Small intestine (tissue), 7 donors: Measurements from ENCODE around the gene CD19. TPM values are rescaled to one million over a fixed set of nuclear protein-coding genes. Genes with fewer than 3 reads are reported as not detected.

Experiments
- DNase-seq, 2 donors: peaks; one replicate each; pipeline versions ENCODE4 v3.0.0 to v3.0.0-alpha.2; 2013
- FAIRE-seq: peaks from 2 replicates; lab custom pipeline; 2012; peaks lifted over from hg19 to GRCh38; lab: Jason Lieb, UNC
- H3K27ac ChIP-seq, 3 donors: one replicate each; pipeline ENCODE4 v1.5.1; 2013; ENCODE audit warnings: low read length in 2 of 3, mild to moderate bottlenecking in 2 of 3, control low read depth in 1 of 3, inconsistent platforms in 1 of 3, low read depth in 1 of 3, moderate library complexity in 1 of 3
- H3K27me3 ChIP-seq, 3 donors: one replicate each; pipeline ENCODE4 v1.6.1; 2013; ENCODE audit warnings: low read length in 3 of 3, inconsistent platforms in 1 of 3; ENCODE audit not compliant: control insufficient read depth in 3 of 3, insufficient read depth in 3 of 3
- H3K36me3 ChIP-seq, 3 donors: one replicate each; pipeline ENCODE4 v1.6.1; 2013; ENCODE audit warnings: low read length in 3 of 3, inconsistent platforms in 1 of 3, low read depth in 1 of 3, mild to moderate bottlenecking in 1 of 3, moderate library complexity in 1 of 3; ENCODE audit not compliant: control insufficient read depth in 3 of 3, insufficient read depth in 2 of 3
- H3K4me1 ChIP-seq, 3 donors: one replicate each; pipeline ENCODE4 v1.6.1; 2013; ENCODE audit warnings: low read length in 2 of 3, inconsistent platforms in 1 of 3, low read depth in 1 of 3, mild to moderate bottlenecking in 1 of 3, moderate library complexity in 1 of 3; ENCODE audit not compliant: control insufficient read depth in 3 of 3, insufficient read depth in 2 of 3
- H3K4me3 ChIP-seq, 3 donors: one replicate each; pipeline ENCODE4 v1.5.1; 2013; ENCODE audit warnings: low read length in 3 of 3, control low read depth in 1 of 3, inconsistent platforms in 1 of 3, low read depth in 1 of 3, mild to moderate bottlenecking in 1 of 3, moderate library complexity in 1 of 3
- H3K9me3 ChIP-seq, 2 donors: one replicate each; pipeline ENCODE4 v1.6.1; 2013; ENCODE audit warnings: low read depth in 1 of 2, low read length in 1 of 2; ENCODE audit not compliant: control insufficient read depth in 2 of 2, insufficient read depth in 1 of 2
- WGBS, 3 donors: extraction: QIAGEN DNeasy Blood & Tissue Kit; methylation state at CpG; one replicate each; pipeline ENCODE4 v1.1.7; 2013; 5-methylcytosine and 5-hydroxymethylcytosine counted together
- polyA plus RNA-seq, 4 donors: library from polyadenylated mRNA; stranded (reverse) in 3 of 4; unstranded in 1 of 4; fragments of 200-250 nt in 3 of 4; fragments of 120-200 nt in 1 of 4; gene quantifications; one replicate each; pipeline versions ENCODE4 v1.2.1 to v1.2.3, GENCODE V29; 2013
- donor health status: healthy with polysubstance abuse.
- donor health status: control.
- donor health status: control.
- donor health status: Bipolar disorder and iron deficiency.
- donor health status: healthy.

Gene CD19
- polyA plus RNA-seq, 4 donors = 0.81 to 2.4 (median 1.1) TPM; not detected in 1

DNA sequence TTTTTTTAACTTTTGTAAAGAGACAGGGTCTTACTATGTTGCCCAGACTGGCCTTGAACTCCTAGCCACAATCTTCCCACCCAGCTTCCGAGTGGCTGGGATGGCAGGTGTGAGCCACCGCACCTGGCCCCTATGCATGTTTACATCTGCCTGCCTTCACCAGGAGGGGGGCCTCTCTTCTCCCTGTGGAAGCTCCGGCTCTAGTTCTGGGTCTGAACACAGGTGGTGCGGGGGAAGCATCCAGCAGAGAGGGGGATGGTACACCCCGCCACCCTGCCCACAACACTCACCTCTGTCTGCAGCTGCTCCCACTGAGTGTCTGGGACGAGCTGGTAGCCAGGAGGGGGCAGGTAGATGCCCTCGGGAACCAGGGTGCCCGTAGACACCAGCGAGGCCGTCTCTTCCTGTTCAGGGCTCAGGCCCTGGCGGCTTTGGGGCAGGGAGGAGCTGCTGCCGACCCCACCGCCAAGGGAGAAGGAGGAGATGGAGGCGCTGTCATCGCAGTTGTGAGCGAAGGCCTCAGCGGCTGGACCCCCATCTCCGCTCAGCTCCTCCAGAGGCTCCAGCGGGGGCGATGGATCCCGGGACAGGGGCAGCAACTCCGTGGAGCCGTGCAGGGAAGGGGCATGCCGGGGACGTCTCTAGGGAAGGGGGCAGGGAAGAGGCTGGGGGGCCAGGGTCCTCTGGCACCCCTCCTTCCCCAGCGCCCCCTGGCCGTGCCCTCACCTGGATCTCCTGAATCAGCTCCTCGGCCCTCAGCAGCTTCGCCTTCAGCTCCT lies 17.6 kb upstream of the CD19 start:
- H3K27me3 ChIP-seq = no peaks in the 10 kb centered on the region
- no peaks in the 10 kb centered on the region for H3K9me3 ChIP-seq
- no peak overlapping the region for H3K4me3 ChIP-seq
- FAIRE-seq (no peak), DNase-seq (no peak)
- no peak overlapping the region for H3K27ac ChIP-seq
- H3K36me3 ChIP-seq = peaks cover 0 to 91% (median 16%) of the 10 kb centered on the region in 3 donors
- H3K4me1 ChIP-seq = peaks cover 0 to 12% (median 0%) of the 10 kb centered on the region in 3 donors
- WGBS, 3 donors = 81 to 91% (median 89%) methylated on average over 22 to 29 of the region's 29 CpGs

DNA sequence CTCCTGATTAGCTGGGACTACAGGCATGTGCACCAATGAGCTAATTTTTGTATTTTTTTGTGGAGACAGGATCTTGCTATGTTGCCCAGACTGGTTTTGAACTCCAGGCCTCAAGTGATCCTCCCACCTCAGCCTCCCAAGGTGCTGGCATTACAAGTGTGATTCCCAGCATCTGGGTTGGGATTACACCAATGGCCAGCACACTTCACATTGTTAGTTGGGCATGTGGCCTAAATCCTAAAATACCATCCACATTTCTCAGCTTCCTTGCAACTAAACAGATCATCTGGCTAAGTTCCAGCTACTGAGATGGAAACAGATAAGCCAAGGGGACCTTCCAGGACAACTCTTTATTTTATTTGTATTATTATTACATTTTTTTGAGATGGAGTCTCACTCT lies 16.6 kb upstream of the CD19 start:
- Histone ChIP-seq H3K27me3 (no peaks in the 10 kb centered on the region), H3K4me1 (peaks cover 0 to 8% (median 0%) of the 10 kb centered on the region in 3 donors), H3K4me3 (no peak overlapping the region), H3K9me3 (no peaks in the 10 kb centered on the region), H3K27ac (no peak overlapping the region), H3K36me3 (peaks cover 2 to 91% (median 19%) of the 10 kb centered on the region in 3 donors)
- FAIRE-seq (no peak), DNase-seq (no peak)

DNA sequence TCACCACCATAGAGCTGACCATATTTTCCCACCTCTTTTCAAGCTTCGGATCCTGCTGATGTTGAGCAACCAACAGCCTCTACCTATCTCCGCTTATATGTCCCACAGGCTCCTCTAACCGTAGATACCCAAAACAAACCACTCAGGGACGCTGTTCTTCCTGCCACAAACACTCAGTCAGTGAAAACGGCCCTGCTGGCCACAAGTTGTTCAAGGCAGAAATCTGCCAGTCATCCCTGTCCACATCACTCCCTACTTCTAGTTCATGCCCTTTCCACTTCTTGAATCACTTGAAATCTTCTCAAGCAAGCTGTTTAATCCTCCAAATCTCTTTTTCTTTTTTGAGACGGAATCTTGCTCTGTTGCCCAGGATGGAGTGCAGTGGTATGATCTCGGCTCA lies 14.7 kb upstream of the CD19 start:
- Histone ChIP-seq H3K4me3 (no peak overlapping the region), H3K27me3 (no peaks in the 10 kb centered on the region), H3K4me1 (no peaks in the 10 kb centered on the region), H3K27ac (no peak overlapping the region), H3K36me3 (peaks cover 2 to 87% (median 19%) of the 10 kb centered on the region in 3 donors), H3K9me3 (no peaks in the 10 kb centered on the region)
- no peak for FAIRE-seq
- no peak for DNase-seq
- 90 to 92% (median 90%) methylated on average over 7 of the region's 7 CpGs for WGBS, 3 donors

DNA sequence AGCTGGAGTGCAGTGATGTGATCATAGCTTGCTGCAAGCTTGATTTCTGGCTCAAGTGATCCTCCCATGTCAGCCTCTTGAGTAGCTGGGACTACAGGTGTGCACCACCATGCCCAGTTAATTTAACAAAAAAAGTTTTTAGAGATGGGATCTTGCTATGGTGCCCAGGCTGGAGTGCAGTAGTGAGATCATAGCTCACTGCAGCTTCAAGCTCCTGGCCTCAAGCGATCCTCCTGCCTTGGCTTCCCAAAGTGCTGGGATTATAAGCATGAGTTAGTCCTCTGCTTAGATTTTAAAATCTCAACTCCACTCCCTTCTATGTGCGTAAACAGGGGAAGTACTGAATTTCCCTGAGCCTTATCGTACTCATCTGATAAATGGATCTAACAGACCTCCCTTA lies 13.1 kb upstream of the CD19 start:
- DNase-seq (no peak), FAIRE-seq (no peak)
- no peak overlapping the region for H3K27ac ChIP-seq
- WGBS, 3 donors = 96 to 99% (median 97%) methylated on average over 3 of the region's 3 CpGs
- H3K4me3 ChIP-seq = no peak overlapping the region
- H3K36me3 ChIP-seq = peaks cover 2 to 80% (median 14%) of the 10 kb centered on the region in 3 donors
- peaks cover 0 to 8% (median 0%) of the 10 kb centered on the region in 3 donors for H3K4me1 ChIP-seq
- no peaks in the 10 kb centered on the region for H3K27me3 ChIP-seq
- no peaks in the 10 kb centered on the region for H3K9me3 ChIP-seq

DNA sequence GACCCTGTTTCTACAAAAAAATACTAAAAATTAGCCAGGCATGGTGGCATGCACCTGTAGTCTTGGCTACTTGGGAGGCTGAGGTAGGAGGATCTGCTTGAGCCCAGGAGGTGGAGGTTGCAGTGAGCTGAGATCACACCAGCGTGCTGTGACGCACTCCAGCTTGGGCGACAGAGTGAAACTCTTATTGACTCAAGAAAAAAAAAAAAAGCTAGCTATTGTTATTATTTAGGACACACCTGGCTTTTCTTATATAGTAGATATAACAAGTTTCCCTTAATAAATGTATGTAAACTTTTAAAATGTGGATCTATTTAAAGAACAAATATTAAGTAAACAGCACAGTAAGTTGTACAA lies 8.6 kb upstream of the CD19 start:
- H3K36me3 ChIP-seq = peaks cover 2 to 36% (median 5%) of the 10 kb centered on the region in 3 donors
- H3K27me3 ChIP-seq = no peaks in the 10 kb centered on the region
- peak overlapping the region in 1 of 3 donors; percentile 6 for H3K4me3 ChIP-seq
- FAIRE-seq (no peak), DNase-seq (peak; percentile 31)
- peak overlapping the region; percentile 79 to 99 (median 98) for H3K27ac ChIP-seq
- H3K4me1 ChIP-seq = peaks cover 0 to 16% (median 4%) of the 10 kb centered on the region in 3 donors
- WGBS, 3 donors = 44 to 67% (median 48%) methylated on average over 3 of the region's 3 CpGs
- no peaks in the 10 kb centered on the region for H3K9me3 ChIP-seq

DNA sequence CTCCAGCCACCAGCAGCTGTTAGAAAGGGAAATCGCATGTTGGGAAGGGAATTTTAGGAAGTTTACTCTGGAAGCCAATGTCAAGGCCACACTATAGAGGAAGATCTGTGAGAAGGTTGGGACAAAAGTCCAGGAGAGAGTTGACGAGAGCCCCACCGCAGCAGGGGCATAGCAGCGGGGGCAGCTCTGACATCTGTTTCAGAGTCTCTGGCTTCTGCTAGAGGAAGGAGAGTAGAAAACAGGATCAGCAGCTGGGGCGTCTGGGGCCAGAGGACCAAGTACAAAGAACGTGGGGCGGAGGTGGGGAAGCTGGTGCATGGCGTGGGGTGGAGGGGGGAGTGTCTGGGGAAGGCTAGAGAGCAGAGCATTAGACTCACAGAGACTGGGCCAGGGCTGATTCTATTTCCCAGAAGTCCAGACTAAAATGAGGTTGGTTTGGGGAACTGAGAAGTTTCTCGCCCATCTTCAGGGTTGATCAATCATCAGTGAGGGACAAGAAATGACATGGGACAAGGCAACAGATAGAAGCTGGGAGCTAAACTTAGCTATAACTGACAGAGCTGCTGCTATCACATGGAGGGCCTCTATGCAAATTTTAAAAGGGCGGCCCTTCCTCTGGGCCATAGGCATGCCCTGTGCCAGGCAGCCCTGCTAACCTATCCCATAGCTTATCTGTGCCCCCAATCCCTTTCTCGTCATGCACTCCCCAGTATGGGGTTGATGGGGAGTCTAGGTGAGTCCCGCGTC lies 7.9 kb upstream of the CD19 start:
- FAIRE-seq = no peak
- DNase-seq = peak; percentile 83 to 87
- H3K36me3 ChIP-seq = peaks cover 2 to 31% (median 5%) of the 10 kb centered on the region in 3 donors
- peak overlapping the region; percentile 82 to 91 (median 86) for H3K4me3 ChIP-seq
- WGBS, 3 donors = 13 to 46% (median 30%) methylated on average over 13 of the region's 13 CpGs
- no peaks in the 10 kb centered on the region for H3K9me3 ChIP-seq
- peaks cover 0 to 16% (median 4%) of the 10 kb centered on the region in 3 donors for H3K4me1 ChIP-seq
- no peaks in the 10 kb centered on the region for H3K27me3 ChIP-seq
- peak overlapping the region; percentile 79 to 99 (median 98) for H3K27ac ChIP-seq

DNA sequence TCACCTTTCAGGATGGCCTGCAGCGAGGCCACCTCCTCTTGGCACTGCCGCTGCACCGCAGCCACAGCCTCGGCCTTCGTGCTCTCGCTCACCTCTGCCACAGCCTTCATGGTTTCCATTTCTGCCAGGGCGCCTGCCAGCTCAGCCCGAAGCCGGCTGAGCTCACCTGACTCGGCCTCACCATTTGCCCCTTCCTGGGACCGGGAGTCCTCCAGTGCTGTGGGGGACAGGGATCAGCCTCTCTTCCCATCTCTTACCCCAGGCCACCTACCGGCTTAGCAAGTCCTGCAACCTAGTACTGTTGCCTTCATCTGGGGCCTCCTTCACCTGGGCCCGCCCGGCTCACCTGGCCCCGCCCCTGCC lies 7.4 kb upstream of the CD19 start:
- Histone ChIP-seq H3K27me3 (no peaks in the 10 kb centered on the region), H3K9me3 (no peaks in the 10 kb centered on the region), H3K4me1 (peaks cover 0 to 16% (median 4%) of the 10 kb centered on the region in 3 donors), H3K36me3 (peaks cover 2 to 25% (median 4%) of the 10 kb centered on the region in 3 donors), H3K27ac (peak overlapping the region; percentile 79 to 99 (median 98)), H3K4me3 (peak overlapping the region; percentile 82 to 91 (median 86))
- FAIRE-seq = no peak
- no peak for DNase-seq
- 5 to 27% (median 25%) methylated on average over 15 of the region's 15 CpGs for WGBS, 3 donors

DNA sequence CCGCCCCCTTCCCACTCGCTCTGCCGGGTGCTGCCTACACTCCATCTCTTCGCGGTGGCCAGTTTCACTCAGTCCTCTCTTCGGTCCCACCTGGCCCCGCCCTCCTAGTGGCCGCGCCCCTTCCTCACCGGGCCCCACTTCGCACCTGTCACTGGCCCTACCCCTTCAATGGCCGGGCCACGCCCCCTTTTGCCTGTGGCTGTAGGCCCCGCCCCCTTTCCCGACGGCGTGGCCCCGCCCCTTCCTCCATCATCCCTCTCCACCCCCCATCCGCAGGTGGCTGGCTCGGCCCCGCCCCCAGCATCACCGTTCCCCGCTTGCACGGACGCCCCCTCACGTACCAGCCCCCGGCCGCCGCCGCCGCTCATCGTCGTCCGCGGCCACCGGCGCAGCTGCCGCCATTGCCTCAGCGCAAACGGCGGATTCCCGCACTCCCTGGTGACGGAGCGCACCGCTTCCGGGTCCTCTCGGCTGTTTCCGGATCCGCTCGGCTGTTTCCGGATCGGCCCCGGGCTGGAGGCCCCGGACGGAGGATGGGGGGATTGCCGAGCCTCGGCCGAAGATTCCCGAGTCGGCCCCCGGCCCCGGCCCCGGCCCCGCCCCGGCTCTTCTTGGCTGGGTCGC lies 6.9 kb upstream of the CD19 start, which contains the start of gene RABEP2:
Gene RABEP2 (minus strand): TSS at position 477 of the 624 bp plus-strand sequence. CDS start 75 bp downstream, at position 402.
- WGBS, 3 donors = 0 to 1% (median 1%) methylated on average over 50 to 66 of the region's 66 CpGs
- Histone ChIP-seq H3K27me3 (no peaks in the 10 kb centered on the region), H3K4me1 (peaks cover 0 to 16% (median 4%) of the 10 kb centered on the region in 3 donors), H3K36me3 (peaks cover 0 to 20% (median under 1%) of the 10 kb centered on the region in 3 donors), H3K27ac (peak within 1 kb of the TSS; percentile 98 to 99 (median 98)), H3K9me3 (no peaks in the 10 kb centered on the region), H3K4me3 (peak within 1 kb of the TSS; percentile 82 to 91 (median 86))
- peak; percentile 99 for DNase-seq
- FAIRE-seq = no peak
